Natural killer cell treated with Interleukin-12 subunit alpha and Interleukin-12 subunit beta and Interleukin-15 and Interleukin-18, amount 100 ng/mL, for 72 hours (primary cell): ENCODE measurements around the gene HTRA1. TPM values are rescaled to one million over a fixed set of nuclear protein-coding genes. Genes with fewer than 3 reads are reported as not detected.

ENCODE experiments used
- ATAC-seq, 2 donors: fragments of 150-1000 bp; cut with Tn5 transposase in 1 of 2; sonication (Bioruptor Pico), chemical (Tn5 transposase) in 1 of 2; 2 replicates each; pipeline ENCODE4 v1.10.0; 2021
- DNase-seq: peaks from one replicate; pipeline ENCODE4 v3.0.0; 2022; ENCODE audit warnings: low spot score
- H3K27ac Mint-ChIP-seq, 2 donors: 1 replicate in 1 of 2; 2 replicates in 1 of 2; pipeline ENCODE4 v1.8.0; 2022; ENCODE audit warnings: mixed read lengths in 2 of 2, mild to moderate bottlenecking in 1 of 2, moderate library complexity in 1 of 2
- H3K27me3 Mint-ChIP-seq, 2 donors: 1 replicate in 1 of 2; 2 replicates in 1 of 2; pipeline ENCODE4 v1.8.0; 2022; ENCODE audit warnings: mixed read lengths in 2 of 2
- H3K36me3 Mint-ChIP-seq: one replicate; pipeline ENCODE4 v1.8.0; 2022; ENCODE audit warnings: mixed read lengths
- H3K4me1 Mint-ChIP-seq, 2 donors: 1 replicate in 1 of 2; 2 replicates in 1 of 2; pipeline ENCODE4 v1.8.0; 2022; ENCODE audit warnings: low read depth in 2 of 2, mixed read lengths in 2 of 2, mild to moderate bottlenecking in 1 of 2
- H3K4me3 Mint-ChIP-seq: one replicate; pipeline ENCODE4 v1.8.0; 2022; ENCODE audit warnings: mixed read lengths
- H3K9me3 Mint-ChIP-seq: 2 replicates; pipeline ENCODE4 v1.8.0; 2022; ENCODE audit warnings: mixed read lengths
- total RNA-seq, 2 donors: library from RNA; stranded (reverse); gene quantifications; one replicate each; pipeline ENCODE4 v1.2.3, GENCODE V29; 2022

The HTRA1 gene
- total RNA-seq, 2 donors from 2014 or later: not detected

- Mint-ChIP-seq H3K27me3 (peaks cover 0 to 11% of the 10 kb centered on the region in 2 donors), H3K4me1 (no peaks in the 10 kb centered on the region), H3K27ac (no peak overlapping the region), H3K4me3 (no peak overlapping the region), H3K36me3 (no peaks in the 10 kb centered on the region), H3K9me3 (no peaks in the 10 kb centered on the region)
- DNase-seq (no peak), ATAC-seq (no peak)
Observed at GRCh38 chr10:122441961-122442360, 19.4 kb upstream of the HTRA1 start.

GRCh38 chr10:122445469-122445868 is 15.9 kb upstream of the HTRA1 start:
- ATAC-seq (no peak), DNase-seq (no peak)
- Mint-ChIP-seq H3K27ac (no peak overlapping the region), H3K4me3 (no peak overlapping the region), H3K9me3 (no peaks in the 10 kb centered on the region), H3K4me1 (no peaks in the 10 kb centered on the region), H3K27me3 (peaks cover 4 to 30% of the 10 kb centered on the region in 2 donors), H3K36me3 (no peaks in the 10 kb centered on the region)

- Mint-ChIP-seq H3K36me3 (no peaks in the 10 kb centered on the region), H3K9me3 (no peaks in the 10 kb centered on the region), H3K4me1 (no peaks in the 10 kb centered on the region), H3K27me3 (peaks cover 4 to 30% of the 10 kb centered on the region in 2 donors), H3K27ac (no peak overlapping the region), H3K4me3 (no peak overlapping the region)
- DNase-seq (no peak), ATAC-seq (no peak)
Observed at GRCh38 chr10:122445904-122446303, 15.4 kb upstream of the HTRA1 start.

GRCh38 chr10:122446668-122447423 is 14.5 kb upstream of the HTRA1 start:
- no peaks in the 10 kb centered on the region for H3K4me1 Mint-ChIP-seq
- peaks cover 4 to 30% of the 10 kb centered on the region in 2 donors for H3K27me3 Mint-ChIP-seq
- no peaks in the 10 kb centered on the region for H3K36me3 Mint-ChIP-seq
- ATAC-seq: no peak
- no peak overlapping the region for H3K27ac Mint-ChIP-seq
- DNase-seq: no peak
- no peaks in the 10 kb centered on the region for H3K9me3 Mint-ChIP-seq
- no peak overlapping the region for H3K4me3 Mint-ChIP-seq

GRCh38 chr10:122448600-122448999 is 12.8 kb upstream of the HTRA1 start:
- DNase-seq (no peak), ATAC-seq (no peak)
- Mint-ChIP-seq H3K27me3 (peaks cover 7 to 30% of the 10 kb centered on the region in 2 donors), H3K4me1 (no peaks in the 10 kb centered on the region), H3K4me3 (no peak overlapping the region), H3K36me3 (no peaks in the 10 kb centered on the region), H3K27ac (no peak overlapping the region), H3K9me3 (no peaks in the 10 kb centered on the region)

GRCh38 chr10:122449153-122449552 is 12.2 kb upstream of the HTRA1 start:
- DNase-seq (no peak), ATAC-seq (no peak)
- Mint-ChIP-seq H3K4me1 (no peaks in the 10 kb centered on the region), H3K4me3 (no peak overlapping the region), H3K27ac (no peak overlapping the region), H3K27me3 (peaks cover 7 to 30% of the 10 kb centered on the region in 2 donors), H3K36me3 (no peaks in the 10 kb centered on the region), H3K9me3 (no peaks in the 10 kb centered on the region)

- Mint-ChIP-seq H3K4me1 (no peaks in the 10 kb centered on the region), H3K4me3 (no peak overlapping the region), H3K27ac (no peak overlapping the region), H3K9me3 (no peaks in the 10 kb centered on the region), H3K36me3 (no peaks in the 10 kb centered on the region), H3K27me3 (peaks cover 7 to 23% of the 10 kb centered on the region in 2 donors)
- ATAC-seq (no peak), DNase-seq (no peak)
Observed at GRCh38 chr10:122450353-122450990, 10.9 kb upstream of the HTRA1 start.

- no peak overlapping the region for H3K27ac Mint-ChIP-seq
- no peak overlapping the region for H3K4me3 Mint-ChIP-seq
- no peak for ATAC-seq
- peaks cover 25 to 30% of the 10 kb centered on the region in 2 donors for H3K27me3 Mint-ChIP-seq
- no peaks in the 10 kb centered on the region for H3K4me1 Mint-ChIP-seq
- no peaks in the 10 kb centered on the region for H3K36me3 Mint-ChIP-seq
- DNase-seq: no peak
- H3K9me3 Mint-ChIP-seq: no peaks in the 10 kb centered on the region
Observed at GRCh38 chr10:122454071-122454470, 7.3 kb upstream of the HTRA1 start.

GRCh38 chr10:122454603-122455080 is 6.7 kb upstream of the HTRA1 start, which contains the start of gene ARMS2:
ARMS2 (plus strand) TSS chr10:122454653; CDS start chr10:122454728, 75 bp downstream.
- ATAC-seq (no peak), DNase-seq (no peak)
- Mint-ChIP-seq H3K4me3 (no peak within 1 kb of the TSS), H3K27ac (no peak within 1 kb of the TSS), H3K27me3 (peaks cover 28 to 30% of the 10 kb centered on the region in 2 donors), H3K36me3 (no peaks in the 10 kb centered on the region), H3K4me1 (no peaks in the 10 kb centered on the region), H3K9me3 (no peaks in the 10 kb centered on the region)

- DNase-seq: no peak
- no peaks in the 10 kb centered on the region for H3K36me3 Mint-ChIP-seq
- H3K4me1 Mint-ChIP-seq: no peaks in the 10 kb centered on the region
- no peak overlapping the region for H3K4me3 Mint-ChIP-seq
- no peak overlapping the region for H3K27ac Mint-ChIP-seq
- peaks cover 25 to 32% of the 10 kb centered on the region in 2 donors for H3K27me3 Mint-ChIP-seq
- no peak for ATAC-seq
- H3K9me3 Mint-ChIP-seq: no peaks in the 10 kb centered on the region
Observed at GRCh38 chr10:122455376-122456079, 5.8 kb upstream of the HTRA1 start.

- Mint-ChIP-seq H3K4me1 (peaks cover 0 to 6% of the 10 kb centered on the region in 2 donors), H3K9me3 (no peaks in the 10 kb centered on the region), H3K36me3 (no peaks in the 10 kb centered on the region), H3K27me3 (peaks cover 30 to 39% of the 10 kb centered on the region in 2 donors), H3K27ac (no peak overlapping the region), H3K4me3 (no peak overlapping the region)
- ATAC-seq (no peak), DNase-seq (no peak)
Observed at GRCh38 chr10:122457934-122458333, 3.4 kb upstream of the HTRA1 start.

- Mint-ChIP-seq H3K27ac (no peak overlapping the region), H3K27me3 (peaks cover 35 to 47% of the 10 kb centered on the region in 2 donors), H3K4me1 (peaks cover 0 to 6% of the 10 kb centered on the region in 2 donors), H3K9me3 (no peaks in the 10 kb centered on the region), H3K4me3 (no peak overlapping the region), H3K36me3 (no peaks in the 10 kb centered on the region)
- DNase-seq: no peak
- no peak for ATAC-seq
Observed at GRCh38 chr10:122458693-122459092, 2.7 kb upstream of the HTRA1 start.

GRCh38 chr10:122459561-122460273 is 1.6 kb upstream of the HTRA1 start:
- H3K4me3 Mint-ChIP-seq: no peak overlapping the region
- peaks cover 41 to 57% of the 10 kb centered on the region in 2 donors for H3K27me3 Mint-ChIP-seq

More at GRCh38 chr10:122459561-122460273, 1.6 kb upstream of the HTRA1 start:
- H3K9me3 Mint-ChIP-seq: no peaks in the 10 kb centered on the region
- no peaks in the 10 kb centered on the region for H3K36me3 Mint-ChIP-seq
- ATAC-seq: no peak
- no peak for DNase-seq
- H3K27ac Mint-ChIP-seq: no peak overlapping the region
- peaks cover 0 to 6% of the 10 kb centered on the region in 2 donors for H3K4me1 Mint-ChIP-seq
